Amniotic stem cell (primary cell): Measurements from ENCODE around the gene ADGRD1.
"Not testable (repeated sequence)": the region's sequence is repeated elsewhere in the genome, so short reads cannot be mapped to it uniquely, and the experiment has no call there.

ENCODE experiments used
- DNase-seq: peaks from one replicate; lab custom pipeline; 2025; lab: John Stamatoyannopoulos, UW

ADGRD1 gene

DNA sequence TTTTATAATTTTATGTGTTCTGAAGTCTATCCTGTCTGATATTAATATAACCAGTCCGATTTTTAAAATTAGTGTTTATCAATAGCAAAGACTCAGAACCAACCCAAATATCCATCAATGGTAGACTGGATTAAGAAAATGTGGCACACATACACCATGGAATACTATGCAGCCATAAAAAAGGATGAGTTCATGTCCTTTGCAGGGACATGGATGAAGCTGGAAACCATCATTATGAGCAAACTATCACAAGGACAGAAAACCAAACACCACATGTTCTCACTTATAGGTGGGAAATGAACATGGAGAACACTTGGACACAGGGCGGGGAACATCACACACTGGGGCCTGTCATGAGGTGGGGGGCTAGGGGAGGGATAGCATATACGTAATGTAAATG lies 16.2 kb upstream of the ADGRD1 start:
- not testable (repeated sequence) for DNase-seq

DNA sequence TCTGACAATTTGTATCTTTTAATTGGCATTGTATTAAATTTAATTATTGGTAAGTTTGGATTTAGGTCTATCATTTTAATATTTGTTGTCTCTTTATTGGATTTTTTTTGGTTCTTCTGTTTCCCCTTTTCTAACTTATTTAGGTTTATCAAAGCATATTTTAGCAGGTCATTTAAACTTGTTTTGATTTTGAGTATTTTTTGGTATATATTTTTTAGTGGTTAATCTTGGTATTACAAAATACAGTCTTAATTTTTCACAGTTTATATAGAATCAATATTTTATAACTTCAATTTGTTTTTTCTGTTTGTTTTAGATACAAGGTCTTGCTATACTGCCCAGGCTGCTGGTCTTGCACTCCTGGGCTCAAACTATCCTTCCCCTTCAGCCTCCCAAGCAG lies 15.5 kb upstream of the ADGRD1 start:
- no peak for DNase-seq

DNA sequence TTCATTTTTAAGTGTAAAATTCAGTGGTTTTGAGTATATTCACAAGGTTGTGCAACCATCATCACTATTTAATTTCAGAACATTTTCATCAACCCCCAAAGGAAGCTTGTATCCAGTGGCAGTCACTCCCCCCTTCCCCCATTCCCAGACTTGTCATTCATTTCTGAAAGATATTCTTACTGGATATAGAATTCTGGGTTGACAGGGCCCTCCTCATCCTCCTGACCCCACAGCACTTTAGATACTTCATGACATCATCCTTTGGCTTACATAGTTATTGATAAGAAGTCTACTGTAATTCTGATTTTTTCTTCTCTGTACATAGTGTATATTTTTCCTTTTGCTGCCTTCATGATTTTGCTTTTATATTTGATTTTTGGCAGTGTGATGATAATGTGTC lies 8.8 kb upstream of the ADGRD1 start:
- no peak for DNase-seq

DNA sequence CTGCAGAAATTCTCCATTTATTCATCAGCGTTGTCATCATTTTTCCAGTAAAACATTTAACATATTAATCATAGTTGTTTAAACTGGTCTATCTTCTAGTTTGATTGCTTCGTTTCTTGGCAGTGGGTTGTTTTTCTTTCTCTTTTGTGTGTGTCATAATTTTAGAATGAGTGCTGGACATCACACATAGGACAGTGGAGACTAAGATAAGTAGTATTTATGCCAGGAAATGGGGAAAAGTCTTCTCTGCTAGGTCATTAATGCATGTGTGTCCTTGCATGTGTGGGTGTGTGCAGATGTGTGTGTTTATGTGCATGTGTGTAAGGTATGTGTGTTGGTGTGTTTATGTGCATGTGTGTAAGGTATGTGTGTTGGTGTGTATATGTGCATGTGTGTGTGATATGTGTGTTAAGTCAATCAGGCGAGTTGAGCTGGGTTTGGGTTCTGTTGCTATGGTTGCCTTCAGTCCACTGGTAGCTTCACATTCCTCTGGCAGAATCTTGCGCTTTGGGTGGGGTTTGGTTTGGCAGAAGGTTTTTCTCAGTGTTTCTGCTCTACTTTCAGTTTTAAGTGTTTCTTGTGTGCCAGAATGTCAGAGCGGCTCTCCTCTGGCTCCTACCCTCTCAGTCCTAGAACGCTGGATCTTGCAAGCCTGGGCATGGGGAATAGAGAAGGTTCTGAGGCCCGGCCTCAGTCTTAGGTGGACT lies 7.8 kb upstream of the ADGRD1 start:
- no peak for DNase-seq

DNA sequence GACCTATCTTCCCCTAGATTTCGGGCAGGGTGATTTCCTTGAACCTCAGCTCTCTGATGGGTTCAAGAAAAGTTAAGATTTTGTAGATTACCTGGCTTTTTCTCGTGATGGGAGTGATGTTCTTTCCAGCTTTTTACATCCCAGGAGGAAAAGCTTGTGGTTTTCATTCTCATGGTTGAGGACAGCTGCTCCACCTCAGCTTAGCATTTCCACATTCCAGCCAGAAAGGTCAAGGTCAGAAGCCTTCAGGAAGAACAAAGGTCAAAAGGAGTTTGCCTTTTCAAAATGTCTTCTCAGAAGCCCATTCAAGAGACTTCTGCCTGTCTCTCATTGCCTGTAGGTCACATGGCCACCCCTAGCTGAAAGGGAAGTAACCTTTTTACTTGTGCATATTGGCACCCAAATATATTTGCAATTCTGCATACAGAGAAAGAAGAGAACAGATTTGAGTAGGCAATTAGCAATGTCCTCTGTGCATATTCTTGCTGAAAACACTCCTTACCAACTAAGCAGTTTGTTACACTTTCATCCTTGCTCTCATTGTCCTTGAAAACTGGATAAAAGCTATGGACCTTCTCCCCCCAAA lies 6.6 kb upstream of the ADGRD1 start:
- DNase-seq: no peak

DNA sequence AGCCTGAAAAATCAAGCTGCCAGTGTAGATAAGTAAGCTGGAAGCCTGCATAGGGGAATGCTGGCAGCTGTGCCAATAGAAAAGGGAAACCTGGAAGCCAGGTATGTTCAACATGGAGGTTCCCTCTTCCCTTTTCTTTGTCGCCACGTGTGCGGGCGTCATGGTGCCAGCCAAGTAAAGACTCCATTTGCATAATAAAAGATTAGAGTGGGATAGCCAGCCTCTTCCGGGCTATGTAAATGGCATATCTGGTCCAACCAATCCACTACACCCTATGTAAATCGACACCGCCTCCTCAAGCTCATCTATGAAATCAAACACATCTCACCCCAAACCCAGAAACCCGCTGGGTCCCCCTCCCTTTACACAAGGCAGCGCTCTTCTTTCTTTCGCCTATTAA lies 5.6 kb upstream of the ADGRD1 start:
- DNase-seq: no peak

DNA sequence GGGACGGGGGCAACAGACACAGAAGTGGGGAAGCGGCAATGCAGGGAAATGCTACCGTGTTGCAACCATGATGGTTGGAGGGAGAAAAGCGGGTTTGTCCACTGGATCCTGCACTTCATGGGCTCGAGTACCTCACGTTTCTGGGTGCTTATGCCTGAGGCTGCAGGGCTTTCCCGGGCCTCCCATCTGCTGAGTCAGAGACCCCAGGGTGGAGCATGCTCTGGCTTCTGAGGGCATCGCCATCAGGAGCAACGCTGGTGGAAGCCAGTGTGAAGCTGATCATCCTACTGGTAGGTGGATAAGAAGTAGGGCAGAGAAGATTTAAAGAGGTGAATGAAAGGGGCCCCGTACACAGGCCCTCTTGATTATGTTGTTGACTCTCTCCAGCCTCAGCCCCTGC lies 5.0 kb upstream of the ADGRD1 start:
- no peak for DNase-seq

DNA sequence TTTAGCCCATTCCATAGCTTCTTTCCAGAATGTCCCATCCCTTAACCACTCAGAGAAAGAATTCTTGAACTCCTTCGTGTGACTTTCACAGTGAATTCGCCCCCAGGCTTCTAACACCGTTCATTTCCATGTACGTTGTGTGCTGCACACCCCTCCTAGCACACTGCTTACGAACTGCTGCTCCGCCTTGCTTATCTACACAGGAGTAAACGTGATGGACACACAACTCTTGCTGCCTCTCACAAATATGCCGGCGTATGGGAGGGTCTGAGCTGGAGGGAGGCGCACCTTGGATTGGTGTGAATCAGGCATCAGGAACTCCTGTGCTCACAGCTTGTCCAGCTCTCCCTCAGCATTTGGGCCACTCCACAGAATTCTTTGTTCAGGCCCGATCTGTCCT lies 3.9 kb upstream of the ADGRD1 start:
- DNase-seq: no peak

DNA sequence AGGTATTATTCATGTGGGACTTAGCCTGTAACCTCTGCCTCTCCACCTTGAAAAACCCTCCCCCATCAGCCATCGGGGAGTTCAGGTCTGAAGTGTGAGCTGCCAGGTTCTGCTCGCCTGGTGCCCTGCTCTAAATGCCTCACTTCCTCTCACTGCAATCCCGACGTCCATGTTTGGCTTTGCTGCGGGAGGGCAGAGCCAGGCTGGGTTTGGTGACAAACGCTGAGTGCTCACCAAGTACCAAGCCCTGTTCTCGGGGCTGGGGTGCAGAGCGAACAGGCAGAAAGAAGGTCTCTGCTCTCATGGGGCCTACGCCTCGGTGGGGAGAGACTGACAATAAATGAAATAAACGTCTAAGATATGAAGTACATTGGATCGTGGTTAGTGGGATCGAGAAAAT lies 2.1 kb upstream of the ADGRD1 start:
- no peak for DNase-seq

DNA sequence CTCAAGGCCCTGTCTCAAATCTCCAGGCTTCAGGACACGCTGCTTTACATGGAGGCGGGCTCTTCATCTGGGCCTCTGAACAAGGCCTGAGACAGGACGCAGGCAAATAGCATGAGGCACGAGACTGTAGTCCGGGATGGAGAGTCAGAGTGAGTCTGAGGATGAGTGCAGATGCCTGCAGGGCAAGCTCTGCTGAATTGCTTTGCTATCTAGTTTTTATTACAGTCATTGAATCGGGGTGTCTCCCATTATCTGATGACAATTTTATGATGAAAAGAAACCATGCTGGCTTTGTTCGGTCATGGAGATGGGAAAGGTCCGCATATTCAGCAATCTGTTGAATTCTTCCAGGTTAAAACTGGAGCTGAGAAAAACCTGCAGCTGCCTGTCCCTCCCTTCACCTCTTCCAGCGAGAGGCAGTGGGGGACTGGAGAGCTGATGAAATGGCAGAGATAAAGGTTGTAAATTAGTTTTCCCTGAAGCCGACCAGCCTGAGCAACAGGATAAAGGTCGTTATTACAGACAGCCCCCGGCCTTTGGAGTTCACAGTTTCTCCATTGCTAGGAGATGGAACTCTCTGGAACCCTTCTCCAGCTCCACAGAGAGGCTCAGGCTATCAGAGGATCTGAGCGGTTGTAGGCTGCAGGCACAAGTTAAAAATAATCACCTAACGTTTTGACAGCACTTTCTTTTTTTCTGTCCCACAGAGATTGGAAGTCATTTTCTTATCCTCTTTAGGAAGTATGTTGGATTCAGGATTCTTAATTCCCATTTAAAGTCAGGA lies 1.3 kb upstream of the ADGRD1 start:
- DNase-seq: no peak

DNA sequence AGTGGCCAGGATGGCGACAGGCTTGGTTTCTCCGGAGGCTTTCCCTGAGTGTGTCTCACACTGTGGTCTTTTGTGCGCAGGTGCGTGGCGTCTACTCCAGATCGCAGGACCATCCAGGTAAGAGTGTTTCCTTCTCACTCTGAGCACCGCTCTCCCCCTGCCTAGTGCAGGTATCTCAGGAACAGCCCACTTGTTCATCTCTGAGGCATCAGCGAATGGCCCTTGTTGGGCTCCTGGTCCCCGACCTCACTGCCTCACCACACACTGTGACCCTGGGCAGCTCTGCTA lies 781 bp downstream of the ADGRD1 start:
- no peak for DNase-seq

DNA sequence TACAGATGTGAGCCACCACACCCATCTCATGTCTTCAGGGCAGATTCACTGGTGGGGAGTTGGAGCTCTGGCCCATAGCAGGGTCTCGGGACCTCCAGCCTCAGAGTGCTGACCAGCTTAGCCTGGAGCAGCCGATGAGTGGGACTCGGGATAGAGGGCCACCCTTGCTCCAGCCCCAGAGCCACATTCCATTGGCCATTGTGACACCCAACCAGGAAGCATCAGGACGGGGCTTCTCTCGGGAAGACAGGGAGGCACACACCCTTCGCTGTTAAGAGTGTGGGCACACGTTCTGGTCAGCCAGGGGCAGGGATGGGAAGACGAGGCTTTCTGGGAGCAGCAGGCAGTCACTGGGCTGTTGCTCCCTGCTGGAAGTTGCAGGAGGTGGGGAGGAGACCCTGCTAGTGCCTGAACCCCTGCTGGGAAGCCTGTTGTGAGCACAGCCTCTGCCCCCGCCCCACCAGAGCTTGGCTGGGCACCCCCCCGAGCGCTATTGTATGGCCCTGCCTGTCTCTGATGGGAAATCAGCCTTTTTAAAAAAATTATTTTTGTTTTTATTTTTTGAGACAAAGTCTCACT lies 1.6 kb downstream of the ADGRD1 start:
- DNase-seq: no peak

DNA sequence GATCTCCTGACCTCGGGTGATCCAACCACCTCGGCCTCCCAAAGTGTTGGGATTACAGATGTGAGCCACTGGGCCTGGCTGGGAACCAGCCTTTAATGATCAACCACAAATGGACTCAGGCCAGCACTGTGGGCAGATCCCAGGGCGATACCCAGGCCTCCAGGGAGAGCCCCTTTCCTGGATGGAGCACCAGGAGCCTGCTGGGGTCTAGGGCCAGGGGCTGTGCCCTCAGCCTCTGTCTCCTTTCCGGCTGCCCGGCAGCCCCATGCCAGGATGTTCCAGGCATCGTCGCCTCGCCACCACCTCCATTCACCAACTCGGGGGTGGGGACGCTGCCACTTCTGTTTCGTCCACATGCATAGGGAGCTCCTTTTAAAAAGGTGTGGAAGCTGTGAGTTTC lies 2.3 kb downstream of the ADGRD1 start:
- no peak for DNase-seq

DNA sequence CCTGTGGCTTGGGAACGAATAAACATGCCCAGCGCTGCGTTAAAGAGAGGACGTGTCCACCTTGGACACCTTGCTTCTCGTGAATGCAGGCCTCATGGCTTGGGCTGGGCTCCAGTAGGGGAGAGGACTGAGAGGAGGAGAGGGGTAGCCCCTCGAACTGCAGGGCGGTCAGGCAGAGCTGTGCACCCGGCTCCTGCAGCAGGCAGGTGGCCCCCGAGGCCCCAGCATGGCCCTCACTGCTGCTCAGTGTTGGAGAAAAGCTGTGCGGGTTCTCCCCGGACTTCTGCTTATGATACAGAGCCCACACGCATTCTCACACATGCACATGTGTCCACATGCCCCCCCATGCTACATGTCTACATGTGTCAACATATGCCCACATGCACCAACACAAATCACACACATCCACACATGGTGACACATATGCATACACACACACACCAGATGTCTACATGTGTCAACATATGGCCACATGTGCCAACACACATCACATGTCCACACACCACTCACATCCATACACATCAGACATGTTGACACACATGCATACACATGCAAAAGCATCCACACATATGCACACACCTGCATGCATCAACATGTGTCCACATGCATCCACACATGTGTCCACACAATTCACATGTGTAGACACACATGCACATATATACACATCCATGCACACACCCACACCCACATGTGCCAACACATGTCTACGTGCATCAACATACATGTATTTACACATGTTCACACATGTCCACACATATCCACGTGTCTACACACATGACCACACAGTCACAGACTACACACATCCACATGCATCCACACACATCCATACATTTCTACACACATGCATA lies 3.0 kb downstream of the ADGRD1 start:
- no peak for DNase-seq

DNA sequence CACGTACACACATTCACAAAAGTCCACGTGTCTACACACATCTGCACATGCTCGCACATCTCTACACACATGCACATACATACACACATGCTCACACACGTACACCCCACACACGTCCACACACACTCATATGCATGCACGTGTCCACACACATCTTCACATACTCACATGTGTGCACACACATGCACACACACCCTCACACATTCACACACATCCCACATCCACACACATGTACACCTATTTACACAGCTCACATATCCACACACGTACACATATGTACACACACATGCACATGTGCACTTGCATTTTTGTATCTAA lies 3.6 kb downstream of the ADGRD1 start:
- DNase-seq: no peak

DNA sequence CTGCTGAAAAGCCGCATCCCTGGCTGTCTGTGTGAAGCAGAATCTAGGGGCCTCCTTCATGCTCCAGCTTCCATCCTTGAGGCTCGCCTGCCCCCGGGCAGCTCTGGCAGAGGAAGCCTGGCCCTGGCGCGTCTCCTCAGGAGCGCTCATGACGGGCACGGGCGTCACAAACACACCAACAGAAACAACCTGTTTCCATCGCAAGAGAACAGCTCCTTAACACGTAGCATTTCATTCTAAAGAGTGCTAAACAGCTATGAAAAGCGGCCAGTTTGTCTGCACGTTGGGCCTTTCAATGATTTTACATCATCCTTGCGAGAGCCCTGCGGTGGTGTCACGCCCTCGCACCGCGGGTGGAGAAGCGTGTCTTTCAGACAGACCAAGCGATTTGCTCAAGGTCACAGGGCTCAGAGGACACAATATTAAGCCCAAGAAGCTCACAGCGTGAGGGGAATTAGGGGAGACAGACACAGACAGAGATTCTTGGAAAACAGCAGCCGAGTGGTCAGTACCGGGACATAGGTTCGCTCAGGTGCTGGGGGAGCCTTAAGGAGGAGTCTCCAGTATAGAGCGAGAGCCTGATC lies 4.9 kb downstream of the ADGRD1 start:
- no peak for DNase-seq

DNA sequence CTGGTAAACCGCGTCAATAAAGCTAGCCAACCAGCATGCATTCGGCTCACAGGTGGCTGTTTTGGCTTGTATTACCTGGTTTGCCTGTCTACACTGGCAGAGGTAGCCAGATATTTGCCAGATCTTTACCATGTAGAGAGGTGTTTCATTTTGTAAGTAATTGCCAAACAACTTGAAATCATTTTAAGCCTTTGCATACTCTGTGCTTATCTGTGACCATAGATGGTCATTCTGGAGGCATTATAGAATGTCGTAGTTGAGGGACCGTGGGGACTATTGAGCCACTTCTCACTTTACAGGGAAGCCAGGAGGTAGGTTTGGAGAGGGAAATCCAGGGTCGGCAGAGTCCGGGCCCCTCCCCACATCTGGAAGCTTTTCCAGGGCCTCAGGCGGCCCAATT lies 5.9 kb downstream of the ADGRD1 start:
- DNase-seq: no peak

DNA sequence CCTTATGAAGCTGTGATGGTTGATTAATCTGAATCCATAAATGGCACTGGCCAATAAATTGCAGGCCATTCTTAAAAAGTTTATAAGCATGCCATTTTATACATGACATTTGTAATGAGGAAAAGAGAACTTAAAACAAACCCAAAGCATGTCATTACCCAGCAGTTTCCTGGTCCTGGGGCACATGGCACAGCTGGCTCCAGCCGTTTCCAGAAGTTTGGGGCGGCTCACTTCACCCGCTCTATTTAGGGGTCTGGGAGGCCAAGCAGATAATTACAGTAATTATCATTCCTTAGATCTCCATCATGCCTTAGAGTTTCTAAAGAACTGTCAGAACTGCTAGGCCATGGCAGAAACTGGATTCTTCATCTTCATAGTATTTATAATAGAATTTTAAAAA lies 6.4 kb downstream of the ADGRD1 start:
- no peak for DNase-seq

DNA sequence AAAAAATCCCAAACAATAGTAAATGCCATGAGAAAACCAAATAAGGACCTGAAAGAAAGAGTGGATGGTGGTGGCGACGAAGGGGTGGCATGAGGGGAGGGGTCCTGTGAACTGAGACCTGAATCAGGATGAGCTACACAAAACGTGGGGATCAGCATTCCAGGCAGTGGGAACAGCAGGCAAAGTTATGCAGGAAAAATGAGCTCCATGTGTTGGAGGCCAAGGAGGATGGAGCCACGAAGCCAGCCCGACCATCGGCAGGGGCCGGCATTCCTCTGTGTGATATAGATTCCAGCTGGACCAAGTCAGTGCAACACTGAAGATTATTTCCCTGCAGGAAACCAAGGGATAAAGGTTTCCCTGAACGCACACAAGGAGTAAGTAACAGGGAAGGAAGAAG lies 7.1 kb downstream of the ADGRD1 start:
- no peak for DNase-seq

DNA sequence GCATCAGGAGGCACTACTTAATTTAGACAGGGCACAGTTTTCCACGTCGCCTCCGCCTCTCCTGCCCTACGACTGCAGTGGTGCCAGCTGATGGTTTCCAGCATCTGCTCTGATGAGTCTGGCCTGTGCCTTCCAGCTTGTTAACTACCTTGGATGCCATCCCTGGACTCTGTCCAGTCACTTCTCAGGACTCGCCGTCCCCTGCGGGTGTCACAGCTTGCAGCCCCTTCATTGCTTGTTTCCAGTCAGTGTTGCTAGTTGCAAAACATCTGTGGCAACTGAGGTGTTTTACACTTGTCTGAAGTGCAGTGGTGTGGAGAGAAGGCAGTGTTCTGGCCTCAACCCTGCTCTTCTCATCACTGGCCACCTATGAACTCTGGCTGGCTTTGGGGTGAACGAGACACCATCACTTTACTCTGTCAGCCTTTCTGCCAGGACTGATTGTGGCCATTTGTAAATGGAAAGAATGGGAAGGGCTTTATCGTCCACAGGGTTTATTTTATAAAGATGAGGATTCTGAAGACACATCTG lies 8.3 kb downstream of the ADGRD1 start:
- no peak for DNase-seq

DNA sequence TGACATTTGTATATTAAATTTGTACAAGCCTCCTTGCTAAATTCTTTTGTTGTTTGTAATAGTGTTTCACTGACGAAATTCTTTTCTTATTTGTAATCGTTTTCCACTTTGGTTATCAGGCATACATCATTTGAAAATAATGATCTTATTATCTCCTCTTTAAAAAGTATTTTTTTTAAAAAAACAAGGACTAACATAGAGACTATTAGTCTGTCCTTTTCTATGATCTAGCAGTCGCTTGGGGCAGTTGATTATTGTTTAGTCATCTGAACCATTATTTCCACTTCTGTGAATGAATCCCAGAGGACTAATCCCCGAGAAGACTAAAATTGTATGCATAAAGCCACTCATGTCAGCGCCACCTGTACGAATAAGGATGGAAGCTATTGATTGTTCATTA lies 11.5 kb downstream of the ADGRD1 start:
- no peak for DNase-seq

DNA sequence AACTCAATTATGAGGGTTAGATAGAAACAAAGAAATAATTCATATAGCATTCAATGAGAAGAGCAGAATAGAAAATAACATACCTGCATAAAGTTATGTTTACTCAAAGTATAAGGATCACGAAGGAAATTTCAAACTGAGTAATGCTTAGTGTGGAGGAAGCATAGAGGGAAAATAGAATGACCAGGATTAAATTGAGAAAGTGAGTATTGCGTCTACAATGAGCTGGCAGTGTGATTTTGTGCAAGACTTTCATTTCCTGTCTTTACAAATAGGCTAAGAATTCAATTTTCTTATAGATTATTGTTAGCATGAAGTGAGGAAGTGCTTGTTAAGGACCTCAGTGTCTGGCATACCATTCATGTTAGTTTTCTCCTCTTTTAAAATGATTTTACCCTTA lies 12.0 kb downstream of the ADGRD1 start:
- no peak for DNase-seq
